Uterus (tissue), 2 donors: Measurements from ENCODE around the gene SNX9.

Experiments
- CTCF ChIP-seq, 4 experiments: fragments of 200-600 bp in 2 of 4; fragments of 450-650 bp in 2 of 4; sonication (generic) in 2 of 4; IDR thresholded peaks; one replicate each; pipeline ENCODE4 v1.5.1; 2016 to 2019; ENCODE audit warnings: antibody characterized with exemption in 4 of 4, mild to moderate bottlenecking in 2 of 4, moderate library complexity in 1 of 4
- POLR2A ChIP-seq, 2 donors: fragments of 450-650 bp; IDR thresholded peaks; one replicate each; pipeline ENCODE4 v1.6.1; 2016; ENCODE audit warnings: antibody characterized with exemption in 2 of 2, mild to moderate bottlenecking in 1 of 2, moderate library complexity in 1 of 2

- TF ChIP-seq CTCF (IDR thresholded peaks at IDR 0.05) (no peak), POLR2A (IDR thresholded peaks at IDR 0.05) (no peak)
These were observed 44.1 kb downstream of the SNX9 start for GRCh38 chr6:157867155-157867559.
